Measurements from ENCODE around the gene ARHGAP26.

ARHGAP26 gene

DNA sequence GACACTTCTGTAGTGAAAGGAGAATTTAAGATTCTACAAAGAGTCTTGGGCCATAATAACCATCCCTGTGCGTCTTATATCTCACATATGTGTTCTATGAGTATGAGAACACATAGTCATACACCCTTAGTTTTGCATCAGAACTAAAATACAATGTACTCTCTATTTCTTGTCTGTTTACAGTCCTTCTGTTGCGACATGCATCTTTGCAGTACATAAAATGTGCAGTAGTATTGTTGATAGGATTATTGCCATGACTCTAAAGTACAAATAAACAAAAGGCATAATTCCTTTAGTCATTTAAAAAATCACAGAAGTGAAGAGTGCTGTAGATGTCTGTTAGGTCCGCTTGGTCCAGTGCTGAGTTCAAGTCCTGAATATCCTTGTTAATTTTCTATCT, 431.4 kb downstream of the ARHGAP26 start:
- TF ChIP-seq SIN3A (IDR thresholded peaks at IDR 0.05; ENCODE audit: borderline replicate concordance, insufficient read depth, low read length) (no peak), POLR2AphosphoS5 (IDR thresholded peaks at IDR 0.05; ENCODE audit: low read depth, low read length) (no peak), TAF1 (IDR thresholded peaks at IDR 0.05; ENCODE audit: borderline replicate concordance, insufficient read depth, low read length) (no peak), FOXP2 (optimal IDR thresholded peaks at IDR 0.05; ENCODE audit: borderline replicate concordance, extremely low read depth, extremely low read length, insufficient read depth) (no peak)
- TF ChIP-seq, protein P1, sequence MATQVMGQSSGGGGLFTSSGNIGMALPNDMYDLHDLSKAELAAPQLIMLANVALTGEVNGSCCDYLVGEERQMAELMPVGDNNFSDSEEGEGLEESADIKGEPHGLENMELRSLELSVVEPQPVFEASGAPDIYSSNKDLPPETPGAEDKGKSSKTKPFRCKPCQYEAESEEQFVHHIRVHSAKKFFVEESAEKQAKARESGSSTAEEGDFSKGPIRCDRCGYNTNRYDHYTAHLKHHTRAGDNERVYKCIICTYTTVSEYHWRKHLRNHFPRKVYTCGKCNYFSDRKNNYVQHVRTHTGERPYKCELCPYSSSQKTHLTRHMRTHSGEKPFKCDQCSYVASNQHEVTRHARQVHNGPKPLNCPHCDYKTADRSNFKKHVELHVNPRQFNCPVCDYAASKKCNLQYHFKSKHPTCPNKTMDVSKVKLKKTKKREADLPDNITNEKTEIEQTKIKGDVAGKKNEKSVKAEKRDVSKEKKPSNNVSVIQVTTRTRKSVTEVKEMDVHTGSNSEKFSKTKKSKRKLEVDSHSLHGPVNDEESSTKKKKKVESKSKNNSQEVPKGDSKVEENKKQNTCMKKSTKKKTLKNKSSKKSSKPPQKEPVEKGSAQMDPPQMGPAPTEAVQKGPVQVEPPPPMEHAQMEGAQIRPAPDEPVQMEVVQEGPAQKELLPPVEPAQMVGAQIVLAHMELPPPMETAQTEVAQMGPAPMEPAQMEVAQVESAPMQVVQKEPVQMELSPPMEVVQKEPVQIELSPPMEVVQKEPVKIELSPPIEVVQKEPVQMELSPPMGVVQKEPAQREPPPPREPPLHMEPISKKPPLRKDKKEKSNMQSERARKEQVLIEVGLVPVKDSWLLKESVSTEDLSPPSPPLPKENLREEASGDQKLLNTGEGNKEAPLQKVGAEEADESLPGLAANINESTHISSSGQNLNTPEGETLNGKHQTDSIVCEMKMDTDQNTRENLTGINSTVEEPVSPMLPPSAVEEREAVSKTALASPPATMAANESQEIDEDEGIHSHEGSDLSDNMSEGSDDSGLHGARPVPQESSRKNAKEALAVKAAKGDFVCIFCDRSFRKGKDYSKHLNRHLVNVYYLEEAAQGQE (IDR thresholded peaks at IDR 0.05; ENCODE audit: insufficient read depth in 1 of 2, low read depth in 2 of 2, low read length in 2 of 2): no peak

DNA sequence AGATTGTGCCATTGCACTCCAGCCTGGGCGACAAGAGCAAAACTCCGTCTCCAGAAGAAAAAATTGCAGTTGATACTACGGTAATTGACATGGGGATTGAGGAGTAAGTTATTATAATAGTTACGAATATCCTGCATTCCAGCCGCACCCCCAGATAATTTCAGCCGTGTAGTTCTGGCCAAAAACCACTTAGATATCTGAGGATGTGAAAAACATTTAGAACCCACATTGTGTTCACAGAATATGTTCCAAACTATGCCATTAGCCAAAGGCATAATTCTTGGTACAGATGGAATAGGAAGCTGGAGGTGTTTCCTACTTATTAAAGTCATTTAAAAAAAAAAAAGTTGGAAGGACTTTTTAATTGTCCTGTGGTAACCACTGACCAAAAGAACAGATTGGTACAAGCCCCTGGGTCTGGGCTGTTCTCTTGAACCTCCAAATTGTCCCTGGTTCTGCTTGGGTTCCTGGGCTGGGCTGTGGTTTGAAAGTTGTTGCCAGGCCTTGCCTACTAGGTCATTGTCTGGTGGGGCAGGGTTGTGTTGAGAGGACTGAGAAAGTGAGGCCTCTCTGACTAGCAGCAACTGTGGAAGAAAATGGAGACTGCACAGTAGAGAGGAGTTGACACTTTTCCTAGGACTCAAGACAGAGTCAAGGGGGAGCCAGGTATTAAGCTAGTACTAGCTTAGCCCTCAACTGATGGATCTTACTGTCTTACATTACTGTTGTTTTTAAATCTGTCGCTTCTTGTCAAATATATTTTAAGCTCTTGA, 434.5 kb downstream of the ARHGAP26 start:
- TF ChIP-seq FOXP2 (optimal IDR thresholded peaks at IDR 0.05; ENCODE audit: borderline replicate concordance, extremely low read depth, extremely low read length, insufficient read depth): no peak
- TF ChIP-seq, protein P1 (IDR thresholded peaks at IDR 0.05; ENCODE audit: insufficient read depth in 1 of 2, low read depth in 2 of 2, low read length in 2 of 2): no peak
- TF ChIP-seq SIN3A (IDR thresholded peaks at IDR 0.05; ENCODE audit: borderline replicate concordance, insufficient read depth, low read length): no peak
- TF ChIP-seq TAF1 (IDR thresholded peaks at IDR 0.05; ENCODE audit: borderline replicate concordance, insufficient read depth, low read length): no peak
- TF ChIP-seq POLR2AphosphoS5 (IDR thresholded peaks at IDR 0.05; ENCODE audit: low read depth, low read length): no peak

DNA sequence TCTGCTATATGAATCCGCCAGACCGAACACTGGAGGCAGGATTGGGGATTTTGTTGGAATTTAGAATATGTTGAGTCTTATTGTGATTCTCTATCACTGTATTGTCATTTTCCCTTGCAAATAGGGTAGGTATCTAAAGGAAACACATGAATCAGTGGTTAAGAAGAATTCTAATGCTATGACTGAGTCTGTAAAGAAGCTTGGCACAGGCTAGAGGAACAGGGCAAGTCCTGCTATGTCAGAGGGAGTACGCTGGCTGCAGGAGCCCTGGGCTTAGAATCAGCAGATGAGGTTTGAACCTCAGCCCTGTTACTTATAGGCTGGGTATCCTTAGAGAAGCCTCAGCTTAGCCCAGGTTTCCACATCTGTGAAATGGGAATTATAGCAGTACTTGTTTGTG, 435.2 kb downstream of the ARHGAP26 start:
- TF ChIP-seq TAF1 (IDR thresholded peaks at IDR 0.05; ENCODE audit: borderline replicate concordance, insufficient read depth, low read length) (no peak), POLR2AphosphoS5 (IDR thresholded peaks at IDR 0.05; ENCODE audit: low read depth, low read length) (no peak), SIN3A (IDR thresholded peaks at IDR 0.05; ENCODE audit: borderline replicate concordance, insufficient read depth, low read length) (no peak), FOXP2 (optimal IDR thresholded peaks at IDR 0.05; ENCODE audit: borderline replicate concordance, extremely low read depth, extremely low read length, insufficient read depth) (no peak)
- TF ChIP-seq, protein P1 (IDR thresholded peaks at IDR 0.05; ENCODE audit: insufficient read depth in 1 of 2, low read depth in 2 of 2, low read length in 2 of 2): no peak

DNA sequence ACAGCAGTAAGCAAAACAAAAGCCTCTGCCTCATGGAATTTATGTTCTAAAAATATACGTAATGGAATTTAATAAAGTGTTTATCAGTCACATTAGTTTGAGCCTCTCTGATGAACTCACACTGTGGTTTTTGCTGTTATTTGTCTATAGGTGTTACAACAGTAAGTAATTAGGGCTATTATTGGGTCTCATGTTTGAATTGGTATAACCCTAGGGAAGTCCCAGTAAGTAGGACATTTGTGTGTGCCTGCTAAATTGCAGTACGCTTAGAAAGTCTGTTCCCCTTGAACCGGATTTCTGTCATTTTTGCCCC, 435.7 kb downstream of the ARHGAP26 start:
- TF ChIP-seq TAF1 (IDR thresholded peaks at IDR 0.05; ENCODE audit: borderline replicate concordance, insufficient read depth, low read length) (no peak), FOXP2 (optimal IDR thresholded peaks at IDR 0.05; ENCODE audit: borderline replicate concordance, extremely low read depth, extremely low read length, insufficient read depth) (no peak), SIN3A (IDR thresholded peaks at IDR 0.05; ENCODE audit: borderline replicate concordance, insufficient read depth, low read length) (no peak)
- TF ChIP-seq, protein P1 (IDR thresholded peaks at IDR 0.05; ENCODE audit: insufficient read depth in 1 of 2, low read depth in 2 of 2, low read length in 2 of 2): no peak

Data from PFSK-1 (cell line).